ENCODE results near the gene RPRD2.

GRCh38 chr1:150408800-150409199 is 44.9 kb downstream of the RPRD2 start:
- TF ChIP-seq CTCF (IDR thresholded peaks at IDR 0.05) (no peak), POLR2A (IDR thresholded peaks at IDR 0.05) (no peak)

Data from sigmoid colon (tissue), 3 donors.